Ishikawa (cell line): Measurements from ENCODE around the gene HOXA5.

Experiments
- CREB1 ChIP-seq: IDR thresholded peaks from 2 replicates; pipeline ENCODE4 v1.6.1; 2012; ENCODE audit warnings: low read depth
- EP300 ChIP-seq: IDR thresholded peaks from 2 replicates; pipeline ENCODE4 v1.6.1; 2012; ENCODE audit warnings: borderline replicate concordance
- FOXM1 ChIP-seq: IDR thresholded peaks from 2 replicates; pipeline ENCODE4 v1.6.1; 2012; ENCODE audit warnings: low read depth, borderline replicate concordance
- RAD21 ChIP-seq: IDR thresholded peaks from 2 replicates; pipeline ENCODE4 v1.6.1; 2012; ENCODE audit warnings: low read depth
- TAF1 ChIP-seq: IDR thresholded peaks from 2 replicates; pipeline ENCODE4 v1.6.1; 2012; ENCODE audit warnings: low read depth, mild to moderate bottlenecking
- TCF12 ChIP-seq: IDR thresholded peaks from 2 replicates; pipeline ENCODE4 v1.6.1; 2012; ENCODE audit warnings: low read depth
- YY1 ChIP-seq: IDR thresholded peaks from 2 replicates; pipeline ENCODE4 v1.6.1; 2012; ENCODE audit warnings: low read depth
- TF ChIP-seq, protein P1 (sequence below): IDR thresholded peaks from 2 replicates; pipeline ENCODE4 v1.6.1; 2012; ENCODE audit warnings: low read depth, mild to moderate bottlenecking

DNA sequence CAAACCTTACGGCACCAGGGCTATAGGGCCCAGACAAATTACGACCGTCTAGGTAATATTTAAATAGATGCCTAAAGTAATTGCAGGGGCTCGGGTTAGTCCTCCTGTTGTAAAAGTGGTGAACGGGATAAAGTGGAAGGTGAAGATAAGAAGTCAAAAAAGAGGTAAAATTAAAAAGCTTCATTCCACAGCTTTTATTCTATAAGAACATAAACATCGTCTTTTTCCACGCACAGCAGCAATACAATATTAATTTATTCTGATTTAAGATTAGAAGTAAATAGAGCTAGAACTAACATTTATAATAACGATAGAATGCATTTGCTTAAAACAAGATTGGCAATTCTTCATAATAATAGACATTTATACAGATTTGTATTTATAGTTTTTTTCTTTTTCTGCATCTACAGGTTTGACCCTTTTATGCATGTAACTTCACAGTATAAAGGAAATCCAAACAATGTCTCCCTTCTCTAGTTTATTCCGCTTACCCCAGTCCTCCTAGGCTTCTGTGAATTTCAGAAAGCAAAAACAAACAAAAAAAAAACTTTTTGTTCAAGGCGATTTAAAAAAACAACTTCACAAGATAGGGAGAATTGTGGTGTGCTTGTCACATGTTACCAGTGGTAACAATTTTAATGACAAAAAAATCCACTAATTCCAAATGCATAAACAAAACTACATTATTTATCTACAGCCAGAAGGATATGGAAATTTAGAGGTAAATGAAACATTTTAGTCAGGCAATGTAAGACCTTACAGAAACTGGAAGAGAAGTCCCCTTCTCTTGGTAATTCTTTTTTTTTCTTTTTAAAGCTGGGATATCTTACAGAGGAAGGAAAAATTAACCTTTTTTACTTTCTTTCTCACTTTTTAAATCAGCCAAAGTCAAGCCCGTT is 27.2 kb upstream of the HOXA5 start:
- no peak for TF ChIP-seq FOXM1
- no peak for TF ChIP-seq TAF1
- TF ChIP-seq YY1, result no peak
- no peak for TF ChIP-seq CREB1
- TF ChIP-seq EP300, result no peak
- TF ChIP-seq, protein P1, sequence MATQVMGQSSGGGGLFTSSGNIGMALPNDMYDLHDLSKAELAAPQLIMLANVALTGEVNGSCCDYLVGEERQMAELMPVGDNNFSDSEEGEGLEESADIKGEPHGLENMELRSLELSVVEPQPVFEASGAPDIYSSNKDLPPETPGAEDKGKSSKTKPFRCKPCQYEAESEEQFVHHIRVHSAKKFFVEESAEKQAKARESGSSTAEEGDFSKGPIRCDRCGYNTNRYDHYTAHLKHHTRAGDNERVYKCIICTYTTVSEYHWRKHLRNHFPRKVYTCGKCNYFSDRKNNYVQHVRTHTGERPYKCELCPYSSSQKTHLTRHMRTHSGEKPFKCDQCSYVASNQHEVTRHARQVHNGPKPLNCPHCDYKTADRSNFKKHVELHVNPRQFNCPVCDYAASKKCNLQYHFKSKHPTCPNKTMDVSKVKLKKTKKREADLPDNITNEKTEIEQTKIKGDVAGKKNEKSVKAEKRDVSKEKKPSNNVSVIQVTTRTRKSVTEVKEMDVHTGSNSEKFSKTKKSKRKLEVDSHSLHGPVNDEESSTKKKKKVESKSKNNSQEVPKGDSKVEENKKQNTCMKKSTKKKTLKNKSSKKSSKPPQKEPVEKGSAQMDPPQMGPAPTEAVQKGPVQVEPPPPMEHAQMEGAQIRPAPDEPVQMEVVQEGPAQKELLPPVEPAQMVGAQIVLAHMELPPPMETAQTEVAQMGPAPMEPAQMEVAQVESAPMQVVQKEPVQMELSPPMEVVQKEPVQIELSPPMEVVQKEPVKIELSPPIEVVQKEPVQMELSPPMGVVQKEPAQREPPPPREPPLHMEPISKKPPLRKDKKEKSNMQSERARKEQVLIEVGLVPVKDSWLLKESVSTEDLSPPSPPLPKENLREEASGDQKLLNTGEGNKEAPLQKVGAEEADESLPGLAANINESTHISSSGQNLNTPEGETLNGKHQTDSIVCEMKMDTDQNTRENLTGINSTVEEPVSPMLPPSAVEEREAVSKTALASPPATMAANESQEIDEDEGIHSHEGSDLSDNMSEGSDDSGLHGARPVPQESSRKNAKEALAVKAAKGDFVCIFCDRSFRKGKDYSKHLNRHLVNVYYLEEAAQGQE, result no peak
- TF ChIP-seq RAD21, result no peak
- TF ChIP-seq TCF12, result no peak
